HepG2 (cell line): ENCODE results near the gene PASK. TPM values are rescaled to one million over a fixed set of nuclear protein-coding genes. Genes with fewer than 3 reads are reported as not detected.

Experiments used
- AGO1 ChIP-seq: fragments of 200-400 bp; formaldehyde crosslinking; IDR thresholded peaks from 2 replicates; pipeline ENCODE4 v1.6.1; 2017; ENCODE audit warnings: mild to moderate bottlenecking, low read depth, low read length, moderate library complexity; ENCODE audit not compliant: poor library complexity, severe bottlenecking
- BCL3 ChIP-seq: sonication (generic); formaldehyde crosslinking; IDR thresholded peaks from 2 replicates; pipeline ENCODE4 v1.5.1; 2020; ENCODE audit warnings: mild to moderate bottlenecking, missing genetic modification reagents, moderate library complexity
- HNF4A ChIP-seq: sonication (generic); formaldehyde crosslinking; IDR thresholded peaks from 2 replicates; pipeline ENCODE4 v1.4.0; 2020; ENCODE audit warnings: missing genetic modification reagents
- HOXA7 ChIP-seq: sonication (generic); formaldehyde crosslinking; IDR thresholded peaks from 2 replicates; pipeline ENCODE4 v1.8.1; 2022; ENCODE audit warnings: mild to moderate bottlenecking, missing genetic modification reagents, moderate library complexity
- KDM2A ChIP-seq: sonication (generic); formaldehyde crosslinking; IDR thresholded peaks from 2 replicates; pipeline ENCODE4 v1.4.0; 2020; ENCODE audit warnings: low read depth, missing genetic modification reagents, borderline replicate concordance
- KMT2A ChIP-seq: sonication (generic); formaldehyde crosslinking; IDR thresholded peaks from 2 replicates; pipeline ENCODE4 v1.4.0; 2020; ENCODE audit warnings: missing genetic modification reagents
- MYC ChIP-seq: sonication (generic); formaldehyde crosslinking; IDR thresholded peaks from 2 replicates; pipeline ENCODE4 v1.9.0; 2021; ENCODE audit warnings: missing genetic modification reagents, borderline replicate concordance
- NR3C1 ChIP-seq: sonication (generic); formaldehyde crosslinking; IDR thresholded peaks from 2 replicates; pipeline ENCODE4 v1.4.0; 2020; ENCODE audit warnings: missing genetic modification reagents
- PBX3 ChIP-seq: sonication (generic); formaldehyde crosslinking; IDR thresholded peaks from 2 replicates; pipeline ENCODE4 v1.8.1; 2023; ENCODE audit warnings: missing genetic modification reagents, inconsistent platforms, borderline replicate concordance
- TP53 ChIP-seq: sonication (generic); formaldehyde crosslinking; conservative IDR thresholded peaks from 2 replicates; pipeline ENCODE4 v1.4.0; 2020; ENCODE audit warnings: missing genetic modification reagents
- ZNF235 ChIP-seq: sonication (generic); formaldehyde crosslinking; IDR thresholded peaks from 2 replicates; pipeline ENCODE4 v1.8.1; 2023; ENCODE audit warnings: mild to moderate bottlenecking, missing genetic modification reagents, borderline replicate concordance
- ZNF335 ChIP-seq: sonication (generic); formaldehyde crosslinking; IDR thresholded peaks from 2 replicates; pipeline ENCODE4 v1.4.0; 2020; ENCODE audit warnings: missing genetic modification reagents
- ZNF615 ChIP-seq: sonication (generic); formaldehyde crosslinking; IDR thresholded peaks from 2 replicates; pipeline ENCODE4 v1.5.0; 2020; ENCODE audit warnings: mild to moderate bottlenecking, missing genetic modification reagents, borderline replicate concordance
- ZNF678 ChIP-seq: sonication (generic); formaldehyde crosslinking; IDR thresholded peaks from 2 replicates; pipeline ENCODE4 v1.4.0; 2020; ENCODE audit warnings: mild to moderate bottlenecking, missing genetic modification reagents
- ZNF800 ChIP-seq: sonication (generic); formaldehyde crosslinking; IDR thresholded peaks from 2 replicates; pipeline ENCODE4 v1.4.0; 2020; ENCODE audit warnings: missing genetic modification reagents
- ZSCAN22 ChIP-seq: sonication (generic); formaldehyde crosslinking; IDR thresholded peaks from 2 replicates; pipeline ENCODE4 v1.4.0; 2020; ENCODE audit warnings: mild to moderate bottlenecking, missing genetic modification reagents
- ZSCAN30 ChIP-seq: sonication (generic); formaldehyde crosslinking; IDR thresholded peaks from 2 replicates; pipeline ENCODE4 v1.5.0; 2020; ENCODE audit warnings: mild to moderate bottlenecking, missing genetic modification reagents
- polyA plus RNA-seq, 8 experiments: library from polyadenylated mRNA; depleted of rRNA in 3 of 8; stranded (reverse) in 7 of 8; unstranded in 1 of 8; fragments of >200 nt; fragmentation: Illumina TruSeq in 4 of 8; extraction: Trizol in 4 of 8; gene quantifications; 2 replicates each; pipeline versions ENCODE4 v1.2.1 to v1.2.3, GENCODE V29; 2011 to 2016; ENCODE audit warnings: low read depth in 4 of 8, missing spikeins in 1 of 8, mixed read lengths in 1 of 8; ENCODE audit not compliant: insufficient read depth in 1 of 8
- total RNA-seq, 5 experiments: library from RNA; depleted of rRNA; stranded (reverse); fragments of >200 nt; fragmentation: Illumina TruSeq; extraction: Trizol; gene quantifications; 2 replicates each; pipeline ENCODE4 v1.2.3, GENCODE V29; 2016; ENCODE audit warnings: low read depth in 1 of 5
- TF ChIP-seq, protein P1 (sequence below): sonication (generic); formaldehyde crosslinking; IDR thresholded peaks from 2 replicates; pipeline ENCODE4 v1.4.0; 2020; ENCODE audit warnings: missing genetic modification reagents
- TF ChIP-seq, protein P2 (sequence below): sonication (generic); formaldehyde crosslinking; IDR thresholded peaks from 2 replicates; pipeline ENCODE4 v1.5.0; 2020; ENCODE audit warnings: mild to moderate bottlenecking, missing genetic modification reagents

The PASK gene
- total and polyA plus RNA-seq, 2 of the 13 experiments (the other 11 are each of a cell fraction or from before 2014, with no cell fraction given): 6.9 to 17.0 TPM

- TF ChIP-seq, protein P1, sequence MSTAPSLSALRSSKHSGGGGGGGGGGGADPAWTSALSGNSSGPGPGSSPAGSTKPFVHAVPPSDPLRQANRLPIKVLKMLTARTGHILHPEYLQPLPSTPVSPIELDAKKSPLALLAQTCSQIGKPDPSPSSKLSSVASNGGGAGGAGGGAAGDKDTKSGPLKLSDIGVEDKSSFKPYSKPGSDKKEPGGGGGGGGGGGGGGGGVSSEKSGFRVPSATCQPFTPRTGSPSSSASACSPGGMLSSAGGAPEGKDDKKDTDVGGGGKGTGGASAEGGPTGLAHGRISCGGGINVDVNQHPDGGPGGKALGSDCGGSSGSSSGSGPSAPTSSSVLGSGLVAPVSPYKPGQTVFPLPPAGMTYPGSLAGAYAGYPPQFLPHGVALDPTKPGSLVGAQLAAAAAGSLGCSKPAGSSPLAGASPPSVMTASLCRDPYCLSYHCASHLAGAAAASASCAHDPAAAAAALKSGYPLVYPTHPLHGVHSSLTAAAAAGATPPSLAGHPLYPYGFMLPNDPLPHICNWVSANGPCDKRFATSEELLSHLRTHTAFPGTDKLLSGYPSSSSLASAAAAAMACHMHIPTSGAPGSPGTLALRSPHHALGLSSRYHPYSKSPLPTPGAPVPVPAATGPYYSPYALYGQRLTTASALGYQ (CRISPR knock-in tag): peak; percentile 91
- TF ChIP-seq KMT2A (CRISPR knock-in tag) (peak; percentile 100), ZNF800 (CRISPR knock-in tag) (peak; percentile 95), MYC (CRISPR knock-in tag) (peak; percentile 98), ZSCAN22 (CRISPR knock-in tag) (peak; percentile 76; the same call in 1 of the 2 replicates), ZNF678 (peak; percentile 98; the same call in 1 of the 2 replicates), BCL3 (CRISPR knock-in tag) (peak; percentile 93), AGO1 (peak; percentile 82), HNF4A (CRISPR knock-in tag) (peak; percentile 66), TP53 (peak; percentile 91; the same call in 1 of the 2 replicates), PBX3 (CRISPR knock-in tag) (peak; percentile 69; the same call in 1 of the 2 replicates), ZNF615 (CRISPR knock-in tag) (no peak), KDM2A (CRISPR knock-in tag) (peak; percentile 100), ZNF335 (peak; percentile 97), NR3C1 (0 out of 2 replicates have a peak, but pooled peaks have one; percentile 71), HOXA7 (CRISPR knock-in tag) (peak; percentile 69; the same call in 1 of the 2 replicates), ZSCAN30 (CRISPR knock-in tag) (peak; percentile 52; the same call in 1 of the 2 replicates), ZNF235 (CRISPR knock-in tag) (peak; percentile 97; the same call in 1 of the 2 replicates)
- TF ChIP-seq, protein P2, sequence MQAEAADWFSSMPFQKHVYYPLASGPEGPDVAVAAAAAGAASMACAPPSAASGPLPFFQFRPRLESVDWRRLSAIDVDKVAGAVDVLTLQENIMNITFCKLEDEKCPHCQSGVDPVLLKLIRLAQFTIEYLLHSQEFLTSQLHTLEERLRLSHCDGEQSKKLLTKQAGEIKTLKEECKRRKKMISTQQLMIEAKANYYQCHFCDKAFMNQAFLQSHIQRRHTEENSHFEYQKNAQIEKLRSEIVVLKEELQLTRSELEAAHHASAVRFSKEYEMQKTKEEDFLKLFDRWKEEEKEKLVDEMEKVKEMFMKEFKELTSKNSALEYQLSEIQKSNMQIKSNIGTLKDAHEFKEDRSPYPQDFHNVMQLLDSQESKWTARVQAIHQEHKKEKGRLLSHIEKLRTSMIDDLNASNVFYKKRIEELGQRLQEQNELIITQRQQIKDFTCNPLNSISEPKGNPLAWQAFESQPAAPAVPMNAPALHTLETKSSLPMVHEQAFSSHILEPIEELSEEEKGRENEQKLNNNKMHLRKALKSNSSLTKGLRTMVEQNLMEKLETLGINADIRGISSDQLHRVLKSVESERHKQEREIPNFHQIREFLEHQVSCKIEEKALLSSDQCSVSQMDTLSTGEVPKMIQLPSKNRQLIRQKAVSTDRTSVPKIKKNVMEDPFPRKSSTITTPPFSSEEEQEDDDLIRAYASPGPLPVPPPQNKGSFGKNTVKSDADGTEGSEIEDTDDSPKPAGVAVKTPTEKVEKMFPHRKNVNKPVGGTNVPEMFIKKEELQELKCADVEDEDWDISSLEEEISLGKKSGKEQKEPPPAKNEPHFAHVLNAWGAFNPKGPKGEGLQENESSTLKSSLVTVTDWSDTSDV: peak; percentile 96
Measured at GRCh38 chr2:241102239-241102803, 47.0 kb downstream of the PASK start, which contains the start of gene MTERF4 (continued).
